ENCODE measurements around the gene PRKCZ. TPM values are rescaled to one million over a fixed set of nuclear protein-coding genes. Genes with fewer than 3 reads are reported as not detected.

Gene PRKCZ
- total and polyA plus RNA-seq, 9 of the 15 experiments (the other 6 are each of a cell fraction or from before 2014, with no cell fraction given), result 0.07 to 3.1 (median 1.3) TPM

GRCh38 chr1:2234762-2235113 is 184.5 kb downstream of the PRKCZ start:
- no peak for FAIRE-seq
- Histone ChIP-seq H3K4me3 (no peak overlapping the region), H3K79me2 (ENCODE audit: control insufficient read depth, insufficient read depth, low read length) (peaks cover 99% of the 10 kb centered on the region), H3K9me3 (replicated peaks; ENCODE audit: control insufficient read depth, insufficient read depth, low read depth, low read length) (no peaks in the 10 kb centered on the region), H3K36me3 (ENCODE audit: control insufficient read depth, insufficient read depth, low read length) (peaks cover 26% of the 10 kb centered on the region; the same call in 2 of the 3 replicates), H3K9me1 (ENCODE audit: control insufficient read depth, insufficient read depth, low read length) (peaks cover 45% of the 10 kb centered on the region), H3K27me3 (ENCODE audit: control insufficient read depth in 2 of 2, insufficient read depth in 2 of 2, low read length in 2 of 2) (no peaks in the 10 kb centered on the region), H3K4me1 (replicated peaks in 1 of 2; ENCODE audit: control insufficient read depth in 2 of 2, insufficient read depth in 2 of 2, low read length in 2 of 2) (peaks cover 36 to 94% of the 10 kb centered on the region in 2 experiments), H3K4me2 (ENCODE audit: insufficient read depth, low read length) (no peak overlapping the region), H4K20me1 (replicated peaks; ENCODE audit: control insufficient read depth, insufficient read depth, low read length) (peaks cover 93% of the 10 kb centered on the region), H2AFZ (ENCODE audit: low read depth, low read length) (no peak overlapping the region), H3K27ac (ENCODE audit: extremely low read depth, low read depth, low read length) (no peak overlapping the region), H3K9ac (ENCODE audit: insufficient read depth in 1 of 2, low read depth in 2 of 2, low read length in 2 of 2) (no peak overlapping the region)
- 81% methylated on average over 4 of the region's 4 CpGs for WGBS (ENCODE audit: insufficient coverage, low coverage, missing lambda C conversion rate)
- ATAC-seq, result no peak
- no TSS peak for BruUV-seq (replicated peaks)
- peak in 1 of 4 experiments; percentile 27 for DNase-seq (ENCODE audit: extremely low read depth in 1 of 4, low spot score in 3 of 4)
- ChIA-PET POLR2A (interaction anchor here (0.5 to 1.7 kb wide), 4 partner anchors 9 to 123 kb away, joined by 3 to 6 read pairs (median 4); no protein-coding TSS in a partner anchor), CTCF (ENCODE audit: low intra/inter-chr PET ratio) (no interaction called here)
- TF ChIP-seq THAP7 (CRISPR knock-in tag; IDR thresholded peaks at IDR 0.05), result no peak
- no peak for TF ChIP-seq SREBF1 (IDR thresholded peaks at IDR 0.05; ENCODE audit: borderline replicate concordance, low read depth, low read length)
- no peak for TF ChIP-seq ZNF398 (CRISPR knock-in tag; IDR thresholded peaks at IDR 0.05)
- TF ChIP-seq, protein P1, sequence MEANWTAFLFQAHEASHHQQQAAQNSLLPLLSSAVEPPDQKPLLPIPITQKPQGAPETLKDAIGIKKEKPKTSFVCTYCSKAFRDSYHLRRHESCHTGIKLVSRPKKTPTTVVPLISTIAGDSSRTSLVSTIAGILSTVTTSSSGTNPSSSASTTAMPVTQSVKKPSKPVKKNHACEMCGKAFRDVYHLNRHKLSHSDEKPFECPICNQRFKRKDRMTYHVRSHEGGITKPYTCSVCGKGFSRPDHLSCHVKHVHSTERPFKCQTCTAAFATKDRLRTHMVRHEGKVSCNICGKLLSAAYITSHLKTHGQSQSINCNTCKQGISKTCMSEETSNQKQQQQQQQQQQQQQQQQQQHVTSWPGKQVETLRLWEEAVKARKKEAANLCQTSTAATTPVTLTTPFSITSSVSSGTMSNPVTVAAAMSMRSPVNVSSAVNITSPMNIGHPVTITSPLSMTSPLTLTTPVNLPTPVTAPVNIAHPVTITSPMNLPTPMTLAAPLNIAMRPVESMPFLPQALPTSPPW (CRISPR knock-in tag; IDR thresholded peaks at IDR 0.05), result peak; percentile 58
- TF ChIP-seq ZKSCAN8 (CRISPR knock-in tag; IDR thresholded peaks at IDR 0.05), result no peak
- in situ Hi-C loops (cut with MboI), result loop anchor here (5.0 kb wide), 1 partner anchor 37 kb away; no protein-coding TSS in a partner anchor
- intact Hi-C loops (cut with micrococcal nuclease), result no loop called here

Other genes starting within 250 kb of the PRKCZ start
- gene GNB1, start 159.3 kb upstream of the PRKCZ start, total RNA-seq (2014; rRNA removed), result 46.9 and 60.9 TPM in 2 replicates
- 113 and 114 TPM in 2 replicates for gene GNB1, start 159.3 kb upstream of the PRKCZ start, total RNA-seq (2014; rRNA removed; fragmentation: Illumina TruSeq; extraction: Trizol)
- gene GNB1, start 159.3 kb upstream of the PRKCZ start, total RNA-seq (2015; rRNA removed; fragmentation: Illumina TruSeq; extraction: Trizol), result 106 and 111 TPM in 2 replicates
- gene GNB1, start 159.3 kb upstream of the PRKCZ start, total RNA-seq (2021), result 289 and 309 TPM in 2 replicates
- 240 and 308 TPM in 2 replicates for gene GNB1, start 159.3 kb upstream of the PRKCZ start, polyA plus RNA-seq (2011; rRNA removed)
- gene GNB1, start 159.3 kb upstream of the PRKCZ start, polyA plus RNA-seq (2014; fragmentation: Illumina TruSeq; extraction: Trizol), result 293 and 388 TPM in 2 replicates
- 10 to 100 TPM; 34.3 to 45.1 TPM for gene GNB1, start 159.3 kb upstream of the PRKCZ start, polyA plus RNA-seq (2014; fragmentation: Nextera tagmentation; extraction: Ambion mirVana)
- gene GNB1, start 159.3 kb upstream of the PRKCZ start, polyA plus RNA-seq (2014; rRNA removed), result 147 and 159 TPM in 2 replicates
- not detected in 2 replicates for gene CALML6, start 135.2 kb upstream of the PRKCZ start, total RNA-seq (2014; rRNA removed)
- gene CALML6, start 135.2 kb upstream of the PRKCZ start, total RNA-seq (2014; rRNA removed; fragmentation: Illumina TruSeq; extraction: Trizol), result not detected in 2 replicates
- gene CALML6, start 135.2 kb upstream of the PRKCZ start, total RNA-seq (2015; rRNA removed; fragmentation: Illumina TruSeq; extraction: Trizol), result not detected in 2 replicates
- gene CALML6, start 135.2 kb upstream of the PRKCZ start, total RNA-seq (2021), result not detected in 2 replicates
- 0.14 TPM in 1 of 2 replicates, not detected in the other for gene CALML6, start 135.2 kb upstream of the PRKCZ start, polyA plus RNA-seq (2011; rRNA removed)
- not detected in 2 replicates for gene CALML6, start 135.2 kb upstream of the PRKCZ start, polyA plus RNA-seq (2014; fragmentation: Illumina TruSeq; extraction: Trizol)
- not detected for gene CALML6, start 135.2 kb upstream of the PRKCZ start, polyA plus RNA-seq (2014; fragmentation: Nextera tagmentation; extraction: Ambion mirVana)
- 0.16 TPM in 1 of 2 replicates, not detected in the other for gene CALML6, start 135.2 kb upstream of the PRKCZ start, polyA plus RNA-seq (2014; rRNA removed)
- gene TMEM52, start 131.1 kb upstream of the PRKCZ start, total RNA-seq (2014; rRNA removed), result 19.2 and 24.9 TPM in 2 replicates
- gene TMEM52, start 131.1 kb upstream of the PRKCZ start, total RNA-seq (2014; rRNA removed; fragmentation: Illumina TruSeq; extraction: Trizol), result 1.9 and 4.3 TPM in 2 replicates
- 6.8 and 7.9 TPM in 2 replicates for gene TMEM52, start 131.1 kb upstream of the PRKCZ start, total RNA-seq (2015; rRNA removed; fragmentation: Illumina TruSeq; extraction: Trizol)
- 21.5 and 22.5 TPM in 2 replicates for gene TMEM52, start 131.1 kb upstream of the PRKCZ start, total RNA-seq (2021)
- gene TMEM52, start 131.1 kb upstream of the PRKCZ start, polyA plus RNA-seq (2011; rRNA removed), result 6.8 and 10.6 TPM in 2 replicates
- 14.1 and 18.1 TPM in 2 replicates for gene TMEM52, start 131.1 kb upstream of the PRKCZ start, polyA plus RNA-seq (2014; fragmentation: Illumina TruSeq; extraction: Trizol)
- 1 to 10 TPM in 1 of 2 experiments, under 1 TPM in 1; 0.37 to 1.4 TPM for gene TMEM52, start 131.1 kb upstream of the PRKCZ start, polyA plus RNA-seq (2014; fragmentation: Nextera tagmentation; extraction: Ambion mirVana)
- gene TMEM52, start 131.1 kb upstream of the PRKCZ start, polyA plus RNA-seq (2014; rRNA removed), result 15.3 and 17.2 TPM in 2 replicates
- gene CFAP74, start 46.6 kb upstream of the PRKCZ start, total RNA-seq (2014; rRNA removed), result 0.04 and 0.05 TPM in 2 replicates
- gene CFAP74, start 46.6 kb upstream of the PRKCZ start, total RNA-seq (2014; rRNA removed; fragmentation: Illumina TruSeq; extraction: Trizol), result 0.15 and 0.41 TPM in 2 replicates
- 0.08 TPM in 1 of 2 replicates, not detected in the other for gene CFAP74, start 46.6 kb upstream of the PRKCZ start, total RNA-seq (2015; rRNA removed; fragmentation: Illumina TruSeq; extraction: Trizol)
- not detected in 2 replicates for gene CFAP74, start 46.6 kb upstream of the PRKCZ start, total RNA-seq (2021)
- gene CFAP74, start 46.6 kb upstream of the PRKCZ start, polyA plus RNA-seq (2011; rRNA removed), result not detected in 2 replicates
- gene CFAP74, start 46.6 kb upstream of the PRKCZ start, polyA plus RNA-seq (2014; fragmentation: Illumina TruSeq; extraction: Trizol), result not detected in 2 replicates
- not detected for gene CFAP74, start 46.6 kb upstream of the PRKCZ start, polyA plus RNA-seq (2014; fragmentation: Nextera tagmentation; extraction: Ambion mirVana)
- gene CFAP74, start 46.6 kb upstream of the PRKCZ start, polyA plus RNA-seq (2014; rRNA removed), result 0.03 and 0.04 TPM in 2 replicates
- gene GABRD, start 31.1 kb upstream of the PRKCZ start, total RNA-seq (2014; rRNA removed), result not detected in 2 replicates
- 0.07 TPM in 1 of 2 replicates, not detected in the other for gene GABRD, start 31.1 kb upstream of the PRKCZ start, total RNA-seq (2014; rRNA removed; fragmentation: Illumina TruSeq; extraction: Trizol)
- gene GABRD, start 31.1 kb upstream of the PRKCZ start, total RNA-seq (2015; rRNA removed; fragmentation: Illumina TruSeq; extraction: Trizol), result not detected in 2 replicates
- not detected in 2 replicates for gene GABRD, start 31.1 kb upstream of the PRKCZ start, total RNA-seq (2021)
- not detected in 2 replicates for gene GABRD, start 31.1 kb upstream of the PRKCZ start, polyA plus RNA-seq (2011; rRNA removed)
- not detected in 2 replicates for gene GABRD, start 31.1 kb upstream of the PRKCZ start, polyA plus RNA-seq (2014; fragmentation: Illumina TruSeq; extraction: Trizol)
- gene GABRD, start 31.1 kb upstream of the PRKCZ start, polyA plus RNA-seq (2014; fragmentation: Nextera tagmentation; extraction: Ambion mirVana), result not detected
- not detected in 2 replicates for gene GABRD, start 31.1 kb upstream of the PRKCZ start, polyA plus RNA-seq (2014; rRNA removed)
- 74.4 and 79.5 TPM in 2 replicates for gene FAAP20, start 144.4 kb downstream of the PRKCZ start, total RNA-seq (2014; rRNA removed)
- gene FAAP20, start 144.4 kb downstream of the PRKCZ start, total RNA-seq (2014; rRNA removed; fragmentation: Illumina TruSeq; extraction: Trizol), result 4.5 and 5.2 TPM in 2 replicates
- 13.7 and 15.9 TPM in 2 replicates for gene FAAP20, start 144.4 kb downstream of the PRKCZ start, total RNA-seq (2015; rRNA removed; fragmentation: Illumina TruSeq; extraction: Trizol)
- gene FAAP20, start 144.4 kb downstream of the PRKCZ start, total RNA-seq (2021), result 142 TPM in 2 replicates
- 9.9 and 13.5 TPM in 2 replicates for gene FAAP20, start 144.4 kb downstream of the PRKCZ start, polyA plus RNA-seq (2011; rRNA removed)
- 8.4 and 22.6 TPM in 2 replicates for gene FAAP20, start 144.4 kb downstream of the PRKCZ start, polyA plus RNA-seq (2014; fragmentation: Illumina TruSeq; extraction: Trizol)
- gene FAAP20, start 144.4 kb downstream of the PRKCZ start, polyA plus RNA-seq (2014; fragmentation: Nextera tagmentation; extraction: Ambion mirVana), result 1 to 10 TPM in 1 of 2 experiments, under 1 TPM in 1; 0.58 to 1.0 TPM
- 143 and 153 TPM in 2 replicates for gene FAAP20, start 144.4 kb downstream of the PRKCZ start, polyA plus RNA-seq (2014; rRNA removed)
- gene SKI, start 177.9 kb downstream of the PRKCZ start, total RNA-seq (2014; rRNA removed), result 10.8 and 16.6 TPM in 2 replicates
- 2.8 and 3.2 TPM in 2 replicates for gene SKI, start 177.9 kb downstream of the PRKCZ start, total RNA-seq (2014; rRNA removed; fragmentation: Illumina TruSeq; extraction: Trizol)
- gene SKI, start 177.9 kb downstream of the PRKCZ start, total RNA-seq (2015; rRNA removed; fragmentation: Illumina TruSeq; extraction: Trizol), result 4.6 and 5.6 TPM in 2 replicates
- gene SKI, start 177.9 kb downstream of the PRKCZ start, total RNA-seq (2021), result 55.4 and 60.5 TPM in 2 replicates
- 3.1 and 4.6 TPM in 2 replicates for gene SKI, start 177.9 kb downstream of the PRKCZ start, polyA plus RNA-seq (2011; rRNA removed)
- gene SKI, start 177.9 kb downstream of the PRKCZ start, polyA plus RNA-seq (2014; fragmentation: Illumina TruSeq; extraction: Trizol), result 15.8 and 21.4 TPM in 2 replicates
- gene SKI, start 177.9 kb downstream of the PRKCZ start, polyA plus RNA-seq (2014; fragmentation: Nextera tagmentation; extraction: Ambion mirVana), result under 1 TPM; 0.10 to 0.39 TPM
- 16.4 and 17.0 TPM in 2 replicates for gene SKI, start 177.9 kb downstream of the PRKCZ start, polyA plus RNA-seq (2014; rRNA removed)